Medulla oblongata (tissue), 1 donor: ENCODE results near the gene C1QL4.
A peak's percentile ranks its signal among the peaks of the same experiment; 100 is the strongest.
"Not testable (repeated sequence)": the region's sequence is repeated elsewhere in the genome, so short reads cannot be mapped to it uniquely, and the experiment has no call there.

Experiments
- DNase-seq: peaks from one replicate; pipeline ENCODE4 v3.0.0-alpha.2; 2015; ENCODE audit errors: extremely low spot score

Gene C1QL4

DNA sequence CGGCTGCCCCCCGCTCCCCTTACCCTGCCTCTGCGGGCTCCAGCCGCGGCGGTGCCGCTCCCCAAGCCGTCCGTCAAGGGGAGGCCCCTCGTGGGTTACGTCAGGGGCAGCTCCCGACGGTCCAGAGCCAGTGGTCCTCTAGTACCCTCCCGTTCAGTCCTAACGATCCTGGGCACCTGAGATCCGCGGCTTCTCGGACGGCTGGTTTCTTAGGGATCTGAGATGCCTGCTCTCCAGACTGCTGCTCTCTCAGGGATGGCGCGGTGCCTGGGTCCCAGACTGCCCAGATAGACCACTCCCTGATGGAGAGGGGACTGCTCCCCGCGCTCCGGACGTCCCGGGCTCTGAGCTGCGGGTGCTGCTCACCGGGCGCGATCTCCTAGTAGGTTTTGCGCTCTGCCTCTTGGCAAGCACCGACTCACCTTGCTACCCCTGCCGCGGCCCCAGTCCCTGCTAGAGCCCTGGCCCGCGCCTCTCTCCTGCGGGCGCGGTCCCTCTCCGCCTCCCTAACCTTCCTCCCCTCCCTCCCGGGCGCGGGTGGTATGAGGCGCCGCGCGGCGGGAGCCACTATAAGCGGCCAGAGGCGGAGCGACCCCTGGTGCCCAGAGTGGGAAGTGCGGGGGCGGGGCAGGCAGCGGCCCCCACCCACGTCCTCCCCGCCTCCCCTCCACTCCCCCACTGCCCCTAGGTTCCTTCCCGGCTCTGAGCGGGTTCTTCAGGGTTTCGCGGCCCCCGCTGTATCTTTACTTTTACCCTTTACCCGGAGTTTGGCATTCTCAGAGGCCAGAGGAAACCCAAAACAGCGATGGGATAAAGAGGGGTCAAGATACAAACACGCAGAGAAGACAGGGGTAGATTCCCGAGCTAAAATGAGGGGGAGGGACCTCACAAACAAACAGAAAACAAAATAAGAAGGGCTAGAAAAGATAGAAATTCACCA lies at the start of gene C1QL4:
Gene C1QL4, minus strand, starts transcription at position 544 of the 940 bp plus-strand sequence. CDS start 711 bp downstream, outside the sequence.
- peak; percentile 82 for DNase-seq

DNA sequence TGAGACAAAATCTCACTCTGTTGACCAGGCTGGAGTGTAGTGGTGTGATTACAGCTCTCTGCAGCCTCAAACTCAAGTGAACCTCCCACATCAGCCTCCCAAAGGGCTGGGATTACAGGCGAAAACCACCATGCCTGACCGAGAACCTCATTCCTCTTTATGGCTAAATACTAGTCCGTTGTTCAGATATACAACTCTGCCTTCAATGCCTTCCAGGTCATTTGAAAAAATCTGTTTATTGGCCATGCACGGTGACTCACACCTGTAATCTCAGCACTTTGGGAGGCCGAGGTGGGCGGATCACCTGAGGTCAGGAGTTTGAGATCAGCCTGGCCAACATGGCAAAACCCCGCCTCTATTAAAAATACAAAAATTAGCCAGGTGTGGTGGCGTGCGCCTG lies 43.2 kb upstream of the C1QL4 start:
- DNase-seq, result not testable (repeated sequence)

DNA sequence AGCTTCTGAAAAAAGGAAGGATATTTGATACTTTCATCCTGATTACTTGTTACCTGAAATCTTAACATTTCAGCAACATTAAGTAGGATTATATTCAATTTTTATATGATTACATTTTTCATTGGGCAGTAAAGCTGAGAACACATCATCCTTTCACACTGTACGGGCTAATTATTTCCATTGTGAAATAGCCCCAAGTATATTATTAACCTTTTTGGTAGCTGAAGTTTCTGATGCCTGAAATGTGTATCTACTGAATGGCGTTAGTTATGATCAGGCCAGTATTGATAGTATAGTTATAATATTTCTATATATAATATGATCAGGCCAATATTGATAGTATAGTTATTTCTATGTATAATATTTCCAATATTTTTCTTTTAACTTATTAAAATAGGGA lies 40.4 kb upstream of the C1QL4 start:
- no peak for DNase-seq

DNA sequence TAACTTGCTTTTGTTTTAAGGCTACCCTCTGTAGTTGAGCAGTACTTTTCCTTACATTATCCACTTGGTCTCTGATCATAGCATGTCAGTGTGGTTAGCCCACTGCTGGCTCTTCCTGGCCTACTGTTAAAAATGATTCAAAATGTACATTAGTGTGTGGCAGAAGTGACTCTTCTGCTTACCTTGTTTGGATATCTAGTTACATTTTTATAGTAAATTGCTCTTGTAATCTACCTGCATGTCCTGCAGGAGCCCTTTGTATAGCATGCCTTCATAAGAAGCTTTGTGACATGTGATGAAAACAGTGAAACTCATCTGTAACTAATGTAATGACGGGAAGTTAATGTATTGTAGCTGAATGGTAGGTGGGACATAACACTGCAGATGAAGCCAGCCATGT lies 38.4 kb upstream of the C1QL4 start:
- DNase-seq, result no peak

DNA sequence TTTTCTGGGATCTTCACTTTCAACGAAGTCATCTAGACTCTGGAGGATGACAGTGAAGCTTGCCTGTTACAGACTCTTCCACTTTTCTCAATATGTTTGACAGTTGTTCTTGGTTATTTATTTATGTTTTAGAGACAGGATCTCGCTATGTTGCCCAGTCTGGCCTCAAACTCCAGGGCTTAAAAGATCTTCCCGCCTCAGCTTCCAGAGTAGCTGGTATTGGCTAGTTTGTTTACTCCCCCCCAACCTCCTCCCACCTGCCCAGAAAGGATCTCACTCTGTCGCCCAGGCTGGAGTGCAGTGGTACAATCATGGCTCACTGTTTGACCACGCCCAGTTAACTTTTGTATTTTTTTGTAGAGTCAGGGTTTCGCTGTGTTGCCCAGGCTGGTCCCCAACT lies 33.6 kb upstream of the C1QL4 start:
- no peak for DNase-seq

DNA sequence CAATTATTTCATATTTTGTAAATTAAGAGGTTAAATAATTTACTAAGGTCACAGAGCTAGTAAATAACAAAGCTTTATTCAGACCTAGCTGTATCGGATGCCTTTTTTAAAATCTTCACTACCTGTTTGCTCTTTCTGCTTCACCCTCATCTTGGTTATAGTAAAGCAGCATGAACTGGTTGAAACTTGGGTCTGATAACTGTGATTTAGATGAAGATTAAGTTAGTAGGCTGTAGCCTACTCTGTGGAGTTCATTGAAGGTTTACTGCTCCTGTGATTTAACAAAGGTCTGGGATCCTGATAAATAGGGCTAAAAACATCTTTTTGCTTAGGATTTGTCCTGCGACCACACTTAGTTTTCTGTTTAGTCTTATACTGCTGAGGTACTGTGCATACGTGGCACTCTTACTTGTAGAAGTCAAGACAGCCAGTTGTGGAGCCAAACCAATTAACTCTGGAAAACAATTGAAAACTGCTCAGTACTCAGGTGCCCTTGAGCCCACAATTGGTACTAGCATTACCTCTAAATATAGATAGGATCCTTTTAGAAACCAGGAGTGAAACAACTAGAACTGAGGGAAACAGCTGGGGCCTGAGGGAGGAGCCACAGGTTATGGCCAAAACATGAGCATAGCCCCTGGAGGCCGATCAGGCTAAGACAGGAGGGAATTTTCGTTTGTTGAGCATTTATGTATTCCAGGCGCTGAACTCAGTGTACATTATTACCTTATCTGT lies 32.6 kb upstream of the C1QL4 start:
- DNase-seq, result no peak

DNA sequence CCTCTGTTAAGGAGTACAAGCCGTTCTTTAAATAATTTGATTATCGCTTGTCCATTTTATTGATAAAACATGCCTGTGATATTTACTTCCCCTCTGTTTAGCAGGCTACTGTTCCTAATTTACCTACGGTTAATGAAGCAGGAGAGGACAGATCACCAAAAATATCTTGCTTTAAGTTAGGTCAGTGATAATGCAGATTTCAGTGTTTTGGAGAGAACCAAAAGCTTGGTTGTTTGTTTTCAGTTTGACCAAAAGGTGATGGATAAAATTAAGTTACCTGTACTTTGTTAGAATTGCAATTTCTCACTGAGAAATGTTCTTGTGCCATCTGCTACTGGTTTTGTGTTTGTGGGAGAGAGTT lies 31.2 kb upstream of the C1QL4 start:
- no peak for DNase-seq

DNA sequence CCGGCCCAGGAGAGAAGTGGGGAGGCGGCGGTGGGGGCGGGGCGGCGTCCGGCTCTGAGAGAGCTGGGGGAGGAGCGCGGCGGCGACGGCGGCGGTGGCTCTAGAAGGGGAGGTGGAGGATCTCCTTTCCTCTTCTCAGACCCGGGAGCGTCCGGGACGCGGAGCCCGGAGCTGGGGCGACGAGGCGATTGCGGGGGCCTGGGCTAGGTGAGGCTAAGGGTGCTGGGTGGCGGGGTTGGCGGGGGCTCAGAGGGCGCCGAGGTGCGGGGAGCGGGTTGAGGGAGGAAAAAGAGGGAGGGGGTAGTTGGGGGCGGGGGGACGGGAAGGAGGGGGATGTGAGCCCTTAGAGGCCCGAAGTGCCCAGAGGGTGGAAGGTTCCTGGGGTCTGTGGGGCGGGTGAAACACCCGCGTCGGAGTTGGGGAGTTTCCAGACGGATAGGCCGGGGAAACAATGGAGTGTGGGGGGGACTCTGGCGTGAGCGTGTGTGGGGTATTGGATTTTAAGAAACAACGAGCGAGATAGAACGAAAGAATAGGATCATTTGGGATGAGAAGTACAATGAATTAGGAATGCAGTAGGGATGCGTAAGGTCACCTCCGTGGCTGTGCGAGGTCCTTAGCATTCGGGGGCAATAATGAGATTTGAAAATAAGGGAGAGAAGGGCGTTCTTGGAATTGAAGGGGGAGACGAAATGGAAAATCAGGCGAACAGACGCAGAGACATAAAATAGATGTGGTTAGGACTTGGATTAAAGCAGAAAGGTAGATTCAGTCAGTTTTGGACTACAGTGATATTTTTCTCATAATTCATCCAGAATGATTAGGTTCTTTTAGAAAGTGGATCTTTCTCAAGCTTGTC lies 30.6 kb upstream of the C1QL4 start, which contains the start of gene SPATS2:
Gene SPATS2, plus strand, starts transcription at position 82 of the 859 bp plus-strand sequence. CDS start 93,551 bp downstream, outside the sequence.
- peak; percentile 44 for DNase-seq

DNA sequence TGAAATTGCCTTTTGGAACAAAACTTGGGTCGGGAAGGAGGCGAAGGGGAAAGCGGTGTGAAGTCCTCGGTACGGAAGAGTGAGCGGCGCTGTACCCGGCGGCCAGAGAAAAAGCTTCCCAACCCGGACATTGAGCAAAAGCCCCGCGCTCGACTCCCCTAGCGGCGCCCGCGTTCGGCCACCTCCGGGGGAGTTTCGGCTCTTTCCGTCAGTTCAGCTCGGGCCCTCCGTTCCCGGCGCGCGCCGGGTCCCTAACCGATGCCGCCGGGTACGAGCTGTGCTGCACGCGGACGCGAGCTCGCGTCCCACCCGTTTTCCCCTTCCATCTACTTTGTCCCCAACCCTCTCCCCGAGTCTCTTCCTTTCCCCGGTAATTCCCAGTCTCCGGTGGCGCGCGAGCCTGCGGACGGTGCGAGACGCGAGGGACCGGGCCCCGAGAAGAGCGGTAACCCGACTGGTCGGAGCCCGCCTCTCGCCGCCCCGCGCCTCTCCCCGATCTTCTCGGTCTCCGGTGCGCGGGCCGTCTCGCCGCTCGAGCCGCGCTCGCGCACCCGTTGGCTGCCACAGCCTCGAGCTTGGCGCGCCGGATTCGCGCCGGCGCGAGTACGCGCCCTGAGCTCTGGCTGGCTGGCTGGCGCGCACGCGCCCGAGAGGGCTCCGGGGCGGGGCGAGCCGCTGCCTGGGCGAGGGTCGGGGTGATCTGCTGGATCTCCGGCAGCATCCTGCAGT lies 29.8 kb upstream of the C1QL4 start:
- peak; percentile 87 for DNase-seq

DNA sequence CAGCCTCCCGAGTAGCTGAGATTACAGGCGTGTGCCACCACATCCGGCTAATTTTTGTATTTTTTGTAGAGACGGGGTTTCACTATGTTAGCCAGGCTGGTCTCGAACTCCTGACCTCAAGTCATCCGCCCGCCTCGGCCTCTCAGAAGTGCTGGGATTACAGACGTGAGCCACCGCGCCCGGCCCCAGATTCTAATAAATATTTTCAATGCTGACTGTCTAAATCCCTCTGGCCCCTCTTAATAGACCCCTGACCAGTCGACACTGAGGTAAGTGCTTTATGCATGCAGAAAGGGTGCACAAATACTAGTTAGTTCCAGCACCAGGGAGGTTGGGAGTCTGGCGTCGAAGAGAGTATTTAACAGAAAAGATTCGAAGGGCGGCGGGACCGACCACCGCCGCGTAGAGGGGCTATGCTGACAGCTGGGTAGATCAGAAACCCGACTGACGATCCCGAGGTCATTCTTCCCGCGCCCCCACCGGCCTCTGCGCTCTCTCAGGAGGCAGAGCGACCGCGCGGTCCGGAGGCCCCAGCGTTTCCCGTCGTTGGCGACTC lies 29.2 kb upstream of the C1QL4 start:
- DNase-seq, result no peak

DNA sequence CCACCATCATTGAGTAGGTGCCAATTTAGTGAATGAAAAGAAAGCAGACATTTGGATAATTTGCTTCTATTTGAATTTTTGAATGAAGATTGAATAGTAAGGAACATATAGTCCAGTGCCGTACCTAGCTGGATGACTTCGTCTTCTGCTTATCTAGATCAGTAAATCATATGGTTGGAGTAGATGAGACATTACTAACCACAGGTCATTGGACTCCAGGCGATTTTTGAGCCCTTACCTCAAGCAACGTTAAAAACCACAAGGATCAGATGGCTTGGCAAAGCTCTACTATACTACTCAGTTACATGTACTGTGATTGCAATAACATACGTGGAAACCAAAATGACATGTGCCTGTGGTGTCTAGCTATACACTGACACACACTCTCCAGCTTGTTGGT lies 28.6 kb upstream of the C1QL4 start:
- DNase-seq, result no peak

DNA sequence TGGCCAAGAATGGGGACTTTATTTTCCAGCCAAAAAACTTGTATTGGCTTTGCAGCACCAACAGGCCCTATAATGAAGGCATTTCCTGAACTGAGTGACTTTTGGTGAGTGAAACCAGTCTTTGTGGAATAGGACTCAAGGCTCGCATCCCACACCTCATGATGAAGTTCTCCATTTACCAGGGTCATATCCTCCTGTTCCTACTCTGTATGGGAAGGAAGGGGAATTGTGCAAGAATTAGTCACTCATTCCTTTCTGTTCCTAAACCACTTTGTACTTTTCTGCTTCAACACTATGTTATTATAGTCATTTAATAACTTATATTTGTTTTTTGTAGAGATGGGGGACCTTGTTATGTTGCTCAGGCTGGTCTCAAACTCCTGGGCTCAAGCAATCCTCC lies 28.0 kb upstream of the C1QL4 start:
- DNase-seq, result no peak

DNA sequence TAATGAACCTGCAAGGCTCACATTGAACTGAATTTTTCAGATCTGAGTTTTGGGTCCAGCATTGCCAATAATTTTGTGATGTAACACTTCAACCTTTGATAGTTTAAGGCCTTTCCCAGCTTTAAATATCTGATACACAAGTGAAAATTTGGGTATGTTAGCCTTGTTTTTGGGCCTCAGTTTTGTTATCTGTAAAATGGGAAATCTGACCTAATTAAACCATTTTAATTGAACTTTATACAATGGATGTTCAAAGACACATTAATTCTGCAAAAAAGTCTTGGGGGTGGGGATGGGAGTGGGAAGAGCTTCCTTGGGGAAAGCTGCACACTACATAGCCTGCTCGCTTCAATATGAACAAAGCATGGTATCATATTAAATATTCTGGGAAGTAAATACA lies 25.1 kb upstream of the C1QL4 start:
- no peak for DNase-seq

DNA sequence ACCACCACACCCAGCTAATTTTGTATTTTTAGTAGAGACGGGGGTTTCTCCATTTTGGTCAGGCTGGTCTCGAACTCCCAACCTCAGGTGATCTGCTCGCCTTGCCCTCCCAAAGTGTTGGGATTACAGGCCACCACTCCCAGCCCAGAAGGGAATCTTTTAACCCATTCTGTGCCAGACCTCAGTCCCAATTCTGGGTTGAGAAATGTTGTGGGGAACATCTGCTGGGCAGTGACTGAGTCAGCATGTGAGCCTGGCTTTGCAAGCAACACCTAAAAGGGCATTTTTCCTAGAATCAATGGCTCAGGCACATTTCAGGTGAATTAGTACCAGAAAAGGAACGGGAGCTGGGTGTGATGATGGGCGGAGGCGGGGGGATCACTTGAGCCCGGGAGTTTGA lies 22.7 kb upstream of the C1QL4 start:
- DNase-seq, result no peak

DNA sequence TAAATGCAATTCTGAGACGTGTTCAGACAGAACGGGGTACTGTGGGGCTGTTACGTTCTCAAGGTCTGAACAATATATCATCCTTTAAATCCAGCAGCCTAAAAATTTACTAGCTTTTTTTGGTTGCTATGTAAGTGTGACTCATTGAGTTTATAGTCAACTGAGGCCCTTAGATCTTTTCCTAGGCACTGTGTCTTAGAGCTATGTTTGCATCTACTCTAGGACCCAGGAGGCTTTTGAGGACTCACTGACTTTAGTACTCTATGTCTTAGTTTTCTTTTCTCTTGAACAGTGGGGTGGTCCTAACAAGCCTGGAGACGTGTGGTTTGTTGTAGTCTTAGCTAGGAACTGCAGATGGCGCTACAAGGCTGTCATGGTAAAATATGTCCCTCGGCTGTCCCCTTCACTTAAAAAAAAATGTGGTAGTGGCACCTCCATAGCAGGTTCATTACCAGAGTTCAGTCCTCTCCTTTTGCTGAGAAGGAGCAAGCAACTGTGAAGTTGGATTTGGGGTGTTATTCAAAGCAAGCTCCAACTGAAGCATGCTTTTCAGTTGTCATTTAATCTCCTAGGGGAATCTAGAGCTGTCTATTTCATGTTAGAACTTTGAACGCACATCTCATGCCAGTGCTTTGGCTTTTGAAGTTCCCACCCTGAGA lies 21.6 kb upstream of the C1QL4 start:
- DNase-seq, result peak; percentile 84

DNA sequence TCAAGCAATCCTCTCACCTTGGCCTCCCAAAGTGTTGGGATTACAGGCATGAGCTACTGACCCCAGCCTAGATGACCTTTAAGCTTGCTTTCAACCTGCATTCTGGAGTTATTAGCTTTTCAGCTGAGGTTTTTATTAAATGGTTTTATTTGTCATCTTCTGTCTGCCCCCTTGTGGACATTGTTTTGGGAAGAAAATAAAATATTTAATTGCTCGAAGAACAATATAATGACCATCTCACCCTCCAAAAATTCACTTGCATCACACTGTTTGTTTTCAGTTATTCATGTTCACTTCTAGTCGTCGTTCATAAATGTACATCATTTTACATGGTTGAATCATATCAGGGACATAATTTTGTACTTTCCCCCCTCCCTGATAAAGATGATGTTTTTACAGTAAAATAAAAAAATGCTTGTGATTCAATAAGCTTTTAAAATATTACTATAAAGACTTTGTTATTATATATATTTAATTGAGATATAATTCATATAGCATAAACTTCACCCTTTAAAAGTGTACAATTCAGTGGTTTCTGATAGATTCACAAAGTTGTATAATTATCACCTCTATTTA lies 20.2 kb upstream of the C1QL4 start:
- DNase-seq, result peak; percentile 53

DNA sequence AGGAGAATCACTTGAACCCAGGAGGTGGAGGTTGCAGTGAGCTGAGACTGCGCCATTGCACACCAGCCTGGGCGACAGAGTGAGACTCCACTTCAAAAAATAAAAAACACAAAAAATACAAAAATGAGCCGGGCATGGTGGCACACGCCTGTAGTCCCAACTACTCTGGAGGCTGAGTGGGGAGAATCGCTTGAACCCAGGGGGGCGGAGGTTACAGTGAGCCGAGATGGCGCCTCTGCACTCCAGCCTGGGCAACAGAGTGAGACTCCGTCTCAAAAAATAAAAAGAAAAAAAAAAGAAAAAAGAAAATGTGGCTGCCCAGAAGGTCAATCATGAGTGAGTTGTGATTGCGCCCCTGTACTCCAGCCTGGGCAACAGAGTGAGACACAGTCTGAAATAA lies 18.9 kb upstream of the C1QL4 start:
- no peak for DNase-seq

DNA sequence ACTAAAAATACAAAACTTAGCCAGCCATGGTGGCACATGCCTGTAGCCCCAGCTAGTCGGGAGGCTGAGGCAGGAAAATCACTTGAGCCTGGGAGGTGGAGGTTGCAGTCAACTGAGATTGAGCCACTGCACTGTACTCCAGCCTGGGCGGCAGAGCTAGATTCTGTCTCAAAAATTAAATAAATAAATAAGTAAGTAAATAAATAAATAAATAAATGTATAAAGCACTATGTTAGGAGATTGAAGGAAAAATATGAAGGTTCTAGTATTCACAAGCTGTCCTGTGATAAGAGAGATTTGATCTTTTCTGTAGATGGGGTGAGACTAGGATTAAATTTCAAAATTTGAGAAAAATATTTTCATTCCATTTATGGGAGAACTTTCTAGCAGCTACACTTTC lies 15.4 kb upstream of the C1QL4 start:
- no peak for DNase-seq

DNA sequence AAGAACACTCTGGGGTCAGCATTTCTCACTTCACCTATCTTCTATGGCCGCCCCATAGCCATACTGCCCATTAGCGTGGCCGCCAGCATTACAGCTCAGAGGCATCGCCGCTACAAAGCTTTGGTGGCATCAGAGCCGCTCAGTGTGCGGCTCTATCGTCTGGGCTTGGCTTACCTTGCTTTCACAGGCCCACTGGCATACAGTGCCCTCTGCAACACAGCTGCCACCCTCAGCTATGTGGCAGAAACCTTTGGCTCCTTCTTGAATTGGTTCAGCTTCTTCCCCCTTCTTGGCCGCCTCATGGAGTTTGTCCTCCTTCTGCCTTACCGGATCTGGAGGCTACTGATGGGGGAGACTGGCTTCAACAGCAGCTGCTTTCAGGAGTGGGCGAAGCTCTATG lies 12.3 kb upstream of the C1QL4 start:
- DNase-seq, result no peak

DNA sequence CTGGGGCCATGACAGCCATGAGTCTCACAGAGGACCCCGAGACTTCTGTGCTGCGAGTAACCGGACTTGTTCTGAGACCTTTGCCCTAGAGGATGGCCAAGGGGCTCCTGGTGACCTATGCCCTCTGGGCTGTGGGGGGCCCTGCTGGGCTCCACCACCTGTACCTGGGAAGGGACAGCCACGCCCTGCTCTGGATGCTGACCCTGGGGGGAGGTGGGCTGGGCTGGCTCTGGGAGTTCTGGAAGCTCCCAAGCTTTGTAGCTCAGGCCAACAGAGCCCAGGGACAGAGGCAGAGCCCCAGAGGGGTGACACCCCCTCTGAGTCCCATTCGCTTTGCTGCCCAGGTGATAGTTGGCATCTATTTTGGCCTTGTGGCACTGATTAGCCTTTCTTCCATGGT lies 11.8 kb upstream of the C1QL4 start:
- no peak for DNase-seq
